OCI-LY7 (cell line): ENCODE results near the gene CDK4. TPM values are rescaled to one million over a fixed set of nuclear protein-coding genes. Genes with fewer than 3 reads are reported as not detected.

Experiments used
- BruUV-seq: library from RNA; stranded (reverse); fragments of 400-500 nt; replicated peaks from 2 replicates; lab custom pipeline; 2021; lab: Mats Ljungman, UMichigan
- CTCF ChIA-PET: fragments of 300-600 bp; sonication (Branson Sonifier 250); formaldehyde crosslinking; loops from one replicate; lab custom pipeline; 2022; ENCODE audit warnings: antibody characterized with exemption; ENCODE audit not compliant: unreplicated experiment; lab: Charles Lee
- POLR2A ChIA-PET: fragments of 300-600 bp; sonication (Branson Sonifier 250); formaldehyde crosslinking; loops from one replicate; lab custom pipeline; 2022; ENCODE audit warnings: antibody characterized with exemption; lab: Charles Lee
- DNase-seq: peaks from one replicate; pipeline ENCODE4 v3.0.0-alpha.2; 2015; ENCODE audit warnings: low spot score
- H2AFZ ChIP-seq: fragments of 200-600 bp; sonication (generic), shearing (Covaris generic); 2 replicates; pipeline ENCODE4 v1.6.1; 2014; ENCODE audit warnings: mild to moderate bottlenecking, antibody characterized with exemption, low read length, moderate library complexity
- H3K27ac ChIP-seq: fragments of 200-600 bp; sonication (generic); 2 replicates; pipeline ENCODE4 v1.5.1; 2014; ENCODE audit warnings: mixed run types, low read depth, mild to moderate bottlenecking, moderate library complexity, low read length, inconsistent platforms; ENCODE audit not compliant: poor library complexity, severe bottlenecking
- H3K36me3 ChIP-seq: fragments of 200-600 bp; sonication (generic); 2 replicates; pipeline ENCODE4 v1.6.1; 2014; ENCODE audit warnings: mild to moderate bottlenecking, antibody characterized with exemption, low read length, moderate library complexity, mixed read lengths; ENCODE audit not compliant: insufficient read depth
- H3K4me1 ChIP-seq: fragments of 200-600 bp; sonication (generic); 2 replicates; pipeline ENCODE4 v1.5.1; 2014; ENCODE audit warnings: mild to moderate bottlenecking, low read length; ENCODE audit not compliant: insufficient read depth, poor library complexity, severe bottlenecking
- H3K4me2 ChIP-seq: fragments of 200-600 bp; sonication (generic); 2 replicates; pipeline ENCODE4 v1.6.1; 2014; ENCODE audit warnings: mild to moderate bottlenecking, low read length
- H3K4me3 ChIP-seq: fragments of 200-600 bp; sonication (generic); 2 replicates; pipeline ENCODE4 v1.5.1; 2014; ENCODE audit warnings: mild to moderate bottlenecking, low read depth, low read length; ENCODE audit not compliant: poor library complexity, severe bottlenecking
- H3K79me2 ChIP-seq: fragments of 200-600 bp; sonication (generic); 2 replicates; pipeline ENCODE4 v1.6.1; 2016; ENCODE audit warnings: low read depth, mild to moderate bottlenecking, low read length, moderate library complexity, mixed read lengths; ENCODE audit not compliant: insufficient read depth
- H3K9me2 ChIP-seq: fragments of 200-600 bp; sonication (generic); 2 replicates; pipeline ENCODE4 v1.6.1; 2016; ENCODE audit warnings: mild to moderate bottlenecking, low read length, mixed read lengths; ENCODE audit not compliant: insufficient read depth
- H3K9me3 ChIP-seq: fragments of 200-600 bp; sonication (generic); 2 replicates; pipeline ENCODE4 v1.6.1; 2014; ENCODE audit warnings: mild to moderate bottlenecking, mixed run types, low read length, mixed read lengths
- H4K20me1 ChIP-seq: fragments of 200-600 bp; sonication (generic); 2 replicates; pipeline ENCODE4 v1.6.1; 2014; ENCODE audit warnings: mild to moderate bottlenecking, antibody characterized with exemption, low read length, moderate library complexity, mixed read lengths; ENCODE audit not compliant: insufficient read depth
- EZH2phosphoT487 ChIP-seq: fragments of 200-600 bp; sonication (generic); IDR thresholded peaks from 2 replicates; pipeline ENCODE4 v1.6.1; 2018; ENCODE audit warnings: low read depth, borderline replicate concordance, mild to moderate bottlenecking, mixed run types, antibody characterized with exemption, low read length, moderate library complexity, mixed read lengths
- intact Hi-C: fragments of 100-400 bp; cut with micrococcal nuclease; formaldehyde crosslinking; loops from one replicate; pipeline ENCODE4 v1.10.0; 2022; ENCODE audit not compliant: unreplicated experiment
- total RNA-seq, 2 experiments: library from RNA; depleted of rRNA in 1 of 2; stranded (reverse); fragments of >200 nt in 1 of 2; shearing (Covaris generic) in 1 of 2; gene quantifications; 2 replicates each; pipeline ENCODE4 v1.2.3, GENCODE V29; 2014 to 2022
- TF ChIP-seq, protein P1 (sequence below): fragments of 200-600 bp; sonication (generic); conservative IDR thresholded peaks from 2 replicates; pipeline ENCODE4 v1.5.1; 2014; ENCODE audit warnings: mild to moderate bottlenecking, antibody characterized with exemption, low read length, moderate library complexity, mixed read lengths

CDK4 gene
- total RNA-seq, 2 experiments from 2014 or later = 192 to 280 TPM

DNA sequence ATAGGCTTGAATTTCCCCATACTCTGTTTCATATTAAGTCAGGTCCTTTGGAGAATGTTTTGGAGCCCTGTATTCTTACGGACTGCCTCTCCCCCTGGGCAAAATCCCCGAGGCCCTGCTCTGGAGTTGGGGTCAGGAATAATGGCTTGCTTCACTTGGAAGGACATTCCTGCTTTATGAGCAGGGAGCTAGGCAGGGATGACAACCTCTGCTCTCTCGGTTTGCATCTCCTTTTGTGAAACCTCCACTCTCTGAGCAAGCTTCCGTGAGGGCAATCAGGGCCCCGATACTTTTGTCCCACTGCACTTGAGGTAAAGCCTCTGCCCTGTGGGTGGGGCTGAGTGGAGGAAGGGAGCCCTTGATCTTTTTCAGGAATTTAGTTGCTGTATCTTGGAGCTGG lies 38.9 kb downstream of the CDK4 start:
- H3K36me3 ChIP-seq = peaks cover 47% of the 10 kb centered on the region
- no peaks in the 10 kb centered on the region for H3K79me2 ChIP-seq
- ChIA-PET POLR2A (interaction anchor here (1.0 to 1.5 kb wide), 2 partner anchors 10 to 19 kb away, joined by 3 to 6 read pairs; partner anchors contain the start of gene OS9), CTCF (no interaction called here)
- no peaks in the 10 kb centered on the region for H3K9me2 ChIP-seq
- TF ChIP-seq, protein P1, sequence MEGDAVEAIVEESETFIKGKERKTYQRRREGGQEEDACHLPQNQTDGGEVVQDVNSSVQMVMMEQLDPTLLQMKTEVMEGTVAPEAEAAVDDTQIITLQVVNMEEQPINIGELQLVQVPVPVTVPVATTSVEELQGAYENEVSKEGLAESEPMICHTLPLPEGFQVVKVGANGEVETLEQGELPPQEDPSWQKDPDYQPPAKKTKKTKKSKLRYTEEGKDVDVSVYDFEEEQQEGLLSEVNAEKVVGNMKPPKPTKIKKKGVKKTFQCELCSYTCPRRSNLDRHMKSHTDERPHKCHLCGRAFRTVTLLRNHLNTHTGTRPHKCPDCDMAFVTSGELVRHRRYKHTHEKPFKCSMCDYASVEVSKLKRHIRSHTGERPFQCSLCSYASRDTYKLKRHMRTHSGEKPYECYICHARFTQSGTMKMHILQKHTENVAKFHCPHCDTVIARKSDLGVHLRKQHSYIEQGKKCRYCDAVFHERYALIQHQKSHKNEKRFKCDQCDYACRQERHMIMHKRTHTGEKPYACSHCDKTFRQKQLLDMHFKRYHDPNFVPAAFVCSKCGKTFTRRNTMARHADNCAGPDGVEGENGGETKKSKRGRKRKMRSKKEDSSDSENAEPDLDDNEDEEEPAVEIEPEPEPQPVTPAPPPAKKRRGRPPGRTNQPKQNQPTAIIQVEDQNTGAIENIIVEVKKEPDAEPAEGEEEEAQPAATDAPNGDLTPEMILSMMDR = no peak
- no peak for TF ChIP-seq EZH2phosphoT487
- intact Hi-C loops = no loop called here
- no peak overlapping the region for H3K4me3 ChIP-seq
- no peaks in the 10 kb centered on the region for H3K9me3 ChIP-seq
- no peak overlapping the region for H3K4me2 ChIP-seq
- H4K20me1 ChIP-seq = no peaks in the 10 kb centered on the region
- no TSS peak for BruUV-seq
- H3K4me1 ChIP-seq = peaks cover 29% of the 10 kb centered on the region
- no peak for DNase-seq
- H3K27ac ChIP-seq = no peak overlapping the region
- H2AFZ ChIP-seq = no peak overlapping the region

DNA sequence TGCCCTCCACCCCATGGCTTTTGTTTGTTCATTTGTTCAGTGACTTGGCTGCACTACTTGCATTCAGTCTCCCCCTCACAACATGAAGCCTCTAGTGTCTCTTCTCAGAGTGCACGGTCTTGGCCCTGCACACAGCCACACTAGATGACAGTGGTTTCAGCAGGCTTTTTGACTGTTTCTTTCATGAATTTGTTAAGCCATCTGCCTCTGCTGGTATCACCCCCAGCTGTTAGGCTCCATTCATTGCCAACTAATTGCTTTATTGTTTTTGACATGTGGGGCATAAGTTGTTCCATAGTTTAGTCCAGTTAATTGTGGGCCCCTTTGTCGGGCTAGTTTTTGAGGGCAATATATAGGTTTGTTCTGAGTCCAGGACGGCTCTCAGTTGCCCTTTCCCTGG lies 39.4 kb downstream of the CDK4 start:
- H3K4me1 ChIP-seq = peaks cover 29% of the 10 kb centered on the region
- DNase-seq = no peak
- no peaks in the 10 kb centered on the region for H3K9me2 ChIP-seq
- H3K36me3 ChIP-seq = peaks cover 43% of the 10 kb centered on the region
- no peak overlapping the region for H2AFZ ChIP-seq
- intact Hi-C loops = no loop called here
- POLR2A ChIA-PET = no interaction called here
- no TSS peak for BruUV-seq
- H4K20me1 ChIP-seq = no peaks in the 10 kb centered on the region
- no peaks in the 10 kb centered on the region for H3K9me3 ChIP-seq
- no peaks in the 10 kb centered on the region for H3K79me2 ChIP-seq
- no peak overlapping the region for H3K4me2 ChIP-seq
- no peak for TF ChIP-seq EZH2phosphoT487
- TF ChIP-seq, protein P1 = no peak
- H3K27ac ChIP-seq = no peak overlapping the region
- CTCF ChIA-PET = no interaction called here
- H3K4me3 ChIP-seq = no peak overlapping the region

DNA sequence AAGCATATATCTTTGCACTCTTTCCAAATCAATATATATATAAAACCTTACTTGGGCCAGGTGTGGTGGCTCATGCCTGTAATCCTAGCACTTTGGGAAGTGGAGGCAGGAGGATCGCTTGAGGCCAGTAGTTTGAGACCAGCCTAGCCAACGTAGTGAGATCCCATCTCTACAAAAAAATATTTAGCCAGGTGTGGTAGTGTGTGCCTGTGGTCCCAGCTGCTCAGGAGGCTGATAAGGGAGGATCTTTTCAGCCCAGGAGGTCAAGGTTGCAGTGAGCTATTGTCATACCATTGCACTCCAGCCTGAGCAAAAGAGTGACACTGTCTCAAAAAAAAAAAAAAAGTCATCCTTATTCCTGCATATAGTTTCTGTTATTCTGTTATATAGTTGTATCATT lies 43.8 kb downstream of the CDK4 start:
- Histone ChIP-seq H3K9me3 (peaks cover 12% of the 10 kb centered on the region), H3K79me2 (no peaks in the 10 kb centered on the region), H2AFZ (no peak overlapping the region), H3K4me2 (no peak overlapping the region), H3K36me3 (peaks cover 61% of the 10 kb centered on the region), H3K4me1 (peaks cover 7% of the 10 kb centered on the region), H3K4me3 (no peak overlapping the region), H3K27ac (no peak overlapping the region), H3K9me2 (no peaks in the 10 kb centered on the region), H4K20me1 (no peaks in the 10 kb centered on the region)
- no peak for TF ChIP-seq EZH2phosphoT487
- TF ChIP-seq, protein P1 = no peak
- intact Hi-C loops = no loop called here
- ChIA-PET POLR2A (no interaction called here), CTCF (no interaction called here)
- no peak for DNase-seq
- BruUV-seq = no TSS peak
